Upper lobe of right lung (tissue), 1 donor: ENCODE measurements around the gene BMPR1A. TPM values are rescaled to one million over a fixed set of nuclear protein-coding genes. Genes with fewer than 3 reads are reported as not detected.

Experiments used
- ATAC-seq: fragments of 200-7000 bp; cut with Tn5 transposase; one replicate; pipeline ENCODE4 v1.9.1; 2020; ENCODE audit warnings: mild to moderate bottlenecking, moderate library complexity
- DNase-seq: peaks from one replicate; pipeline ENCODE4 v3.0.0-alpha.2; 2020
- H3K27ac ChIP-seq: fragments of 200-600 bp; one replicate; pipeline ENCODE4 v1.8.0; 2022
- H3K27me3 ChIP-seq: fragments of 200-600 bp; one replicate; pipeline ENCODE4 v1.8.0; 2022; ENCODE audit warnings: mild to moderate bottlenecking
- H3K36me3 ChIP-seq: fragments of 200-600 bp; one replicate; pipeline ENCODE4 v1.8.0; 2022
- H3K4me1 ChIP-seq: fragments of 200-600 bp; one replicate; pipeline ENCODE4 v1.8.0; 2022
- H3K4me3 ChIP-seq: fragments of 200-600 bp; one replicate; pipeline ENCODE4 v1.8.0; 2022; ENCODE audit warnings: mild to moderate bottlenecking
- H3K9me3 ChIP-seq: fragments of 200-600 bp; one replicate; pipeline ENCODE4 v1.8.0; 2022
- CTCF ChIP-seq: fragments of 200-600 bp; IDR thresholded peaks from one replicate; pipeline ENCODE4 v1.8.0; 2022; ENCODE audit warnings: antibody characterized with exemption
- intact Hi-C: fragments of 100-400 bp; cut with DNase I; formaldehyde crosslinking; loops from one replicate; pipeline ENCODE4 v1.11.0; 2022
- total RNA-seq: library from RNA; stranded (reverse); fragmentation: NEBNext Ultra II Directional; extraction: Animal tissue kit (Norgen Biotek cat#: 25700); gene quantifications from one replicate; pipeline ENCODE4 v1.2.1, GENCODE V29; 2021
- donor health status: DM: no; HTN: yes; CAD: no; lungs with severe emphysema.

BMPR1A gene
- total RNA-seq, 1 donor from 2014 or later, result 41.2 TPM

GRCh38 chr10:86779220-86780017 is 23.0 kb downstream of the BMPR1A start:
- intact Hi-C loops, result no loop called here
- no peak for ATAC-seq
- Histone ChIP-seq H3K9me3 (no peaks in the 10 kb centered on the region), H3K27ac (no peak overlapping the region), H3K4me1 (peaks cover 13% of the 10 kb centered on the region), H3K36me3 (no peaks in the 10 kb centered on the region), H3K4me3 (no peak overlapping the region), H3K27me3 (no peaks in the 10 kb centered on the region)
- DNase-seq, result no peak
- TF ChIP-seq CTCF, result no peak

- Histone ChIP-seq H3K27ac (no peak overlapping the region), H3K4me3 (no peak overlapping the region), H3K4me1 (peaks cover 12% of the 10 kb centered on the region), H3K9me3 (no peaks in the 10 kb centered on the region), H3K36me3 (no peaks in the 10 kb centered on the region), H3K27me3 (no peaks in the 10 kb centered on the region)
- DNase-seq (no peak), ATAC-seq (no peak)
- intact Hi-C loops, result no loop called here
- TF ChIP-seq CTCF, result no peak
Observed at GRCh38 chr10:86782701-86783418, 26.4 kb downstream of the BMPR1A start.

GRCh38 chr10:86785037-86785436 is 28.6 kb downstream of the BMPR1A start:
- Histone ChIP-seq H3K27me3 (no peaks in the 10 kb centered on the region), H3K36me3 (no peaks in the 10 kb centered on the region), H3K9me3 (no peaks in the 10 kb centered on the region), H3K27ac (no peak overlapping the region), H3K4me1 (peaks cover 12% of the 10 kb centered on the region), H3K4me3 (no peak overlapping the region)
- no peak for TF ChIP-seq CTCF
- no peak for DNase-seq
- no peak for ATAC-seq
- intact Hi-C loops, result no loop called here

GRCh38 chr10:86785968-86786367 is 29.5 kb downstream of the BMPR1A start:
- DNase-seq, result no peak
- Histone ChIP-seq H3K4me3 (no peak overlapping the region), H3K9me3 (no peaks in the 10 kb centered on the region), H3K4me1 (peaks cover 12% of the 10 kb centered on the region), H3K27me3 (no peaks in the 10 kb centered on the region), H3K27ac (no peak overlapping the region), H3K36me3 (no peaks in the 10 kb centered on the region)
- ATAC-seq, result no peak
- intact Hi-C loops, result no loop called here
- no peak for TF ChIP-seq CTCF

- intact Hi-C loops, result no loop called here
- DNase-seq, result no peak
- no peak overlapping the region for H3K27ac ChIP-seq
- H3K9me3 ChIP-seq, result no peaks in the 10 kb centered on the region
- H3K4me3 ChIP-seq, result no peak overlapping the region
- peaks cover 12% of the 10 kb centered on the region for H3K4me1 ChIP-seq
- H3K27me3 ChIP-seq, result no peaks in the 10 kb centered on the region
- no peaks in the 10 kb centered on the region for H3K36me3 ChIP-seq
- ATAC-seq, result no peak
- no peak for TF ChIP-seq CTCF
Observed at GRCh38 chr10:86786368-86786767, 29.9 kb downstream of the BMPR1A start.
